Stomach (tissue), 9 donors: ENCODE data around the gene DNAJA3. TPM values are rescaled to one million over a fixed set of nuclear protein-coding genes. Genes with fewer than 3 reads are reported as not detected.
A peak's percentile ranks its signal among the peaks of the same experiment; 100 is the strongest.

Experiments used
- DNase-seq, 2 donors: peaks; one replicate each; pipeline versions ENCODE4 v3.0.0 to v3.0.0-alpha.2; 2013 to 2019
- H3K27ac ChIP-seq, 5 donors: fragments of 200-600 bp in 4 of 5; sonication (generic) in 4 of 5; one replicate each; pipeline ENCODE4 v1.5.1; 2013 to 2019; ENCODE audit warnings: mild to moderate bottlenecking in 1 of 5, moderate library complexity in 1 of 5
- H3K27me3 ChIP-seq, 3 donors: fragments of 200-600 bp; sonication (generic); one replicate each; pipeline ENCODE4 v1.5.1; 2017 to 2019; ENCODE audit warnings: mixed run types in 1 of 3
- H3K36me3 ChIP-seq, 4 donors: fragments of 200-600 bp; sonication (generic); 1 replicate in 3 of 4; 2 replicates in 1 of 4; pipeline ENCODE4 v1.5.1; 2016 to 2019
- H3K4me1 ChIP-seq, 4 donors: fragments of 200-600 bp; sonication (generic); one replicate each; pipeline ENCODE4 v1.5.1; 2016 to 2019
- H3K4me3 ChIP-seq, 4 donors: fragments of 200-600 bp; sonication (generic) in 3 of 4; one replicate each; pipeline ENCODE4 v1.5.1; 2016 to 2019; ENCODE audit warnings: mild to moderate bottlenecking in 1 of 4
- H3K9me3 ChIP-seq, 4 donors: fragments of 200-600 bp; sonication (generic); one replicate each; pipeline ENCODE4 v1.5.1; 2016 to 2019
- EP300 ChIP-seq: sonication (generic); formaldehyde crosslinking; IDR thresholded peaks from one replicate; pipeline ENCODE4 v1.6.1; 2017; ENCODE audit warnings: antibody characterized with exemption
- POLR2A ChIP-seq, 4 donors: fragments of 450-650 bp; IDR thresholded peaks; one replicate each; pipeline ENCODE4 v1.6.1; 2016; ENCODE audit warnings: antibody characterized with exemption in 4 of 4, control low read depth in 2 of 4, mild to moderate bottlenecking in 1 of 4, moderate library complexity in 1 of 4
- POLR2AphosphoS5 ChIP-seq, 3 donors: sonication (generic); formaldehyde crosslinking; IDR thresholded peaks; one replicate each; pipeline ENCODE4 v1.6.1; 2016; ENCODE audit warnings: antibody characterized with exemption in 3 of 3
- WGBS, 5 donors: extraction: QIAGEN DNeasy Blood & Tissue Kit in 3 of 5; methylation state at CpG; one replicate each; pipeline versions ENCODE4 v1.1.5 to v1.1.7; 2013 to 2018; 5-methylcytosine and 5-hydroxymethylcytosine counted together
- intact Hi-C: fragments of 100-400 bp; cut with DNase I; formaldehyde crosslinking; loops from one replicate; pipeline ENCODE4 v1.15.1; 2023; ENCODE audit warnings: low total_unique reads
- polyA plus RNA-seq, 3 donors: library from polyadenylated mRNA; stranded (reverse); fragments of 200-250 nt; gene quantifications; one replicate each; pipeline ENCODE4 v1.2.3, GENCODE V29; 2013
- total RNA-seq, 5 donors: library from RNA; depleted of rRNA; stranded (reverse); fragments of >200 nt; gene quantifications; one replicate each; pipeline versions ENCODE4 v1.1.0 to v1.2.3, GENCODE V29; 2014 to 2016
- TF ChIP-seq, protein P1 (sequence below), 7 experiments: fragments of 450-650 bp in 4 of 7; fragments of 200-600 bp in 3 of 7; sonication (generic) in 3 of 7; IDR thresholded peaks; one replicate each; pipeline ENCODE4 v1.5.1; 2016 to 2019; ENCODE audit warnings: antibody characterized with exemption in 7 of 7, control low read depth in 2 of 7, mild to moderate bottlenecking in 1 of 7
- donor health status: healthy with polysubstance abuse.
- donor health status: Bipolar disorder and iron deficiency.
- donor health status: healthy.

Gene DNAJA3
- total and polyA plus RNA-seq, 8 donors: 18.8 to 53.0 (median 29.2) TPM

- DNase-seq: peak in 1 of 2 donors; percentile 53
- intact Hi-C loops: no loop called here
Observed at GRCh38 chr16:4377573-4378154, 48.0 kb upstream of the DNAJA3 start.

GRCh38 chr16:4378161-4378666 lies 47.5 kb upstream of the DNAJA3 start:
- intact Hi-C loops: no loop called here
- TF ChIP-seq POLR2AphosphoS5 (IDR thresholded peaks at IDR 0.05) (no peak), EP300 (no peak), POLR2A (IDR thresholded peaks at IDR 0.05) (no peak)
- TF ChIP-seq, protein P1, sequence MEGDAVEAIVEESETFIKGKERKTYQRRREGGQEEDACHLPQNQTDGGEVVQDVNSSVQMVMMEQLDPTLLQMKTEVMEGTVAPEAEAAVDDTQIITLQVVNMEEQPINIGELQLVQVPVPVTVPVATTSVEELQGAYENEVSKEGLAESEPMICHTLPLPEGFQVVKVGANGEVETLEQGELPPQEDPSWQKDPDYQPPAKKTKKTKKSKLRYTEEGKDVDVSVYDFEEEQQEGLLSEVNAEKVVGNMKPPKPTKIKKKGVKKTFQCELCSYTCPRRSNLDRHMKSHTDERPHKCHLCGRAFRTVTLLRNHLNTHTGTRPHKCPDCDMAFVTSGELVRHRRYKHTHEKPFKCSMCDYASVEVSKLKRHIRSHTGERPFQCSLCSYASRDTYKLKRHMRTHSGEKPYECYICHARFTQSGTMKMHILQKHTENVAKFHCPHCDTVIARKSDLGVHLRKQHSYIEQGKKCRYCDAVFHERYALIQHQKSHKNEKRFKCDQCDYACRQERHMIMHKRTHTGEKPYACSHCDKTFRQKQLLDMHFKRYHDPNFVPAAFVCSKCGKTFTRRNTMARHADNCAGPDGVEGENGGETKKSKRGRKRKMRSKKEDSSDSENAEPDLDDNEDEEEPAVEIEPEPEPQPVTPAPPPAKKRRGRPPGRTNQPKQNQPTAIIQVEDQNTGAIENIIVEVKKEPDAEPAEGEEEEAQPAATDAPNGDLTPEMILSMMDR (IDR thresholded peaks at IDR 0.05): no peak
- H3K27ac ChIP-seq: peak overlapping the region; percentile 15 to 93 (median 86)
- no peak for DNase-seq
- peaks cover 59 to 88% (median 72%) of the 10 kb centered on the region in 4 donors for H3K4me1 ChIP-seq
- no peaks in the 10 kb centered on the region for H3K9me3 ChIP-seq
- WGBS, 5 donors: 61 to 76% (median 69%) methylated on average over 7 to 15 of the region's 15 CpGs
- H3K4me3 ChIP-seq: no peak overlapping the region
- no peaks in the 10 kb centered on the region for H3K27me3 ChIP-seq
- peaks cover 22 to 38% (median 33%) of the 10 kb centered on the region in 4 donors for H3K36me3 ChIP-seq

More at GRCh38 chr16:4377573-4378154, 48.0 kb upstream of the DNAJA3 start:
- Histone ChIP-seq H3K27me3 (no peaks in the 10 kb centered on the region), H3K4me3 (no peak overlapping the region), H3K4me1 (peaks cover 64 to 93% (median 77%) of the 10 kb centered on the region in 4 donors), H3K9me3 (no peaks in the 10 kb centered on the region), H3K36me3 (peaks cover 20 to 33% (median 27%) of the 10 kb centered on the region in 4 donors), H3K27ac (peak overlapping the region; percentile 15 to 93 (median 86))
- TF ChIP-seq, protein P1 (IDR thresholded peaks at IDR 0.05): no peak
- no peak for TF ChIP-seq EP300
- no peak for TF ChIP-seq POLR2AphosphoS5 (IDR thresholded peaks at IDR 0.05)
- TF ChIP-seq POLR2A (IDR thresholded peaks at IDR 0.05): no peak
- WGBS, 5 donors: 42 to 68% (median 49%) methylated on average over 7 to 12 of the region's 12 CpGs

DNA sequence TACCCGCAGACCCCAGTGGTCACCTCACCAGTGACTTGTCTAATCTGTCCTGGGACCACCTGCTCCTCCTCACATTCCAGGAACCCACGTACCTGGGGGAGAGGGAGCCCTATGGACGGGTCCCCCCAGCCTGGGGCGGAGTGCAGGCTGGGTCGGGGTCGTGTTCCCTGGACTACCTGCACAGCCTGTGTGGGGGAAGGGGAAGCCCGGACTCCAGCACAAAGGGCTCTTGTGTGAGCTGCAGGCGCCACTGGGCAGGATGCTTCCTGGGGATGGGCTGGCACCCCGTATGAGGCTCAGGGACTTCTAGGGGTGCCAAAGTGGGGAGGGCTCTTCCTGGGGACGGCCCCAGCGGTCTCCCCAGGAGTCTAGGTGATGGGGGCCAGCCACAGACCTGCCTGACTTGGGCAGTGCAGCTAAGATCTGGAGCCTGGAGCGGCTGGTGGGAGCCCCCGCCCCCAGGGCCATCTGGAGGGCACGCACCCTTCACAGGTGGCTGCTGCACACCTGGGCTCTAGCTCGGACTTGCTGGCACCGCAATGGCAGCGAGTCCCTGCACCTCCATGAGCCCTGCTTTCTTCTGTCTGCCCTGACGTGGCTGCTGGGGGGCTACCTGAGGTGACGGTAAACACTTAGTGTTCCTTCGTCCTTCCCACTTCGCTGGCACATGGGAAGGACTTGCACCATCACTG lies 46.5 kb upstream of the DNAJA3 start:
- Histone ChIP-seq H3K4me3 (no peak overlapping the region), H3K4me1 (peaks cover 50 to 79% (median 63%) of the 10 kb centered on the region in 4 donors), H3K36me3 (peaks cover 30 to 47% (median 42%) of the 10 kb centered on the region in 4 donors), H3K27ac (peak overlapping the region in 4 of 5 donors; percentile 27 to 93 (median 88)), H3K9me3 (no peaks in the 10 kb centered on the region), H3K27me3 (no peaks in the 10 kb centered on the region)
- intact Hi-C loops: no loop called here
- 68 to 84% (median 78%) methylated on average over 6 to 21 of the region's 21 CpGs for WGBS, 5 donors
- no peak for TF ChIP-seq EP300
- no peak for TF ChIP-seq POLR2AphosphoS5 (IDR thresholded peaks at IDR 0.05)
- no peak for TF ChIP-seq POLR2A (IDR thresholded peaks at IDR 0.05)
- TF ChIP-seq, protein P1 (IDR thresholded peaks at IDR 0.05): no peak
- DNase-seq: no peak
